H9 (cell line): ENCODE results near the gene HM13. TPM values are rescaled to one million over a fixed set of nuclear protein-coding genes. Genes with fewer than 3 reads are reported as not detected.

Experiments used
- DNase-seq: peaks from one replicate; pipeline ENCODE4 v3.0.0-alpha.2; 2017
- H2AFZ ChIP-seq: one replicate; pipeline ENCODE4 v1.6.1; 2013; ENCODE audit warnings: mild to moderate bottlenecking, low read length, control low read depth, moderate library complexity
- H2AK5ac ChIP-seq: 2 replicates; pipeline ENCODE4 v1.6.1; 2013; ENCODE audit warnings: low read length, control low read depth, mixed read lengths; ENCODE audit not compliant: insufficient read length
- H2BK120ac ChIP-seq: one replicate; pipeline ENCODE4 v1.6.1; 2013; ENCODE audit warnings: low read depth, mild to moderate bottlenecking, low read length, control low read depth, inconsistent platforms; ENCODE audit not compliant: poor library complexity, severe bottlenecking
- H2BK12ac ChIP-seq: 2 replicates; pipeline ENCODE4 v1.6.1; 2013; ENCODE audit warnings: low read length, control low read depth, mixed read lengths, low read depth; ENCODE audit not compliant: insufficient read length
- H2BK15ac ChIP-seq: 2 replicates; pipeline ENCODE4 v1.6.1; 2013; ENCODE audit warnings: low read depth, low read length, control low read depth
- H2BK20ac ChIP-seq: one replicate; pipeline ENCODE4 v1.6.1; 2013; ENCODE audit warnings: low read depth, mild to moderate bottlenecking, low read length, control low read depth, inconsistent platforms; ENCODE audit not compliant: poor library complexity, severe bottlenecking
- H2BK5ac ChIP-seq: 2 replicates; pipeline ENCODE4 v1.6.1; 2013; ENCODE audit warnings: low read length, control low read depth, mixed read lengths; ENCODE audit not compliant: insufficient read length
- H3K14ac ChIP-seq: 2 replicates; pipeline ENCODE4 v1.6.1; 2013; ENCODE audit warnings: low read length, control low read depth; ENCODE audit not compliant: insufficient read depth
- H3K18ac ChIP-seq: 2 replicates; pipeline ENCODE4 v1.6.1; 2013; ENCODE audit warnings: low read depth, mild to moderate bottlenecking, mixed read lengths, low read length, control low read depth; ENCODE audit not compliant: insufficient read length
- H3K23ac ChIP-seq: 2 replicates; pipeline ENCODE4 v1.6.1; 2013; ENCODE audit warnings: low read length, control low read depth, mixed read lengths, low read depth; ENCODE audit not compliant: insufficient read length
- H3K23me2 ChIP-seq: 2 replicates; pipeline ENCODE4 v1.6.1; 2013; ENCODE audit warnings: low read depth, mild to moderate bottlenecking, mixed read lengths, low read length, control low read depth; ENCODE audit not compliant: insufficient read length, poor library complexity, severe bottlenecking
- H3K27ac ChIP-seq: 2 replicates; pipeline ENCODE4 v1.5.1; 2013; ENCODE audit warnings: low read length, control low read depth, mixed read lengths, low read depth; ENCODE audit not compliant: insufficient read length
- H3K27me3 ChIP-seq: 2 replicates; pipeline ENCODE4 v1.6.1; 2013; ENCODE audit warnings: low read length, control low read depth, inconsistent platforms; ENCODE audit not compliant: insufficient read depth
- H3K4ac ChIP-seq: 2 replicates; pipeline ENCODE4 v1.6.1; 2013; ENCODE audit warnings: low read depth, mild to moderate bottlenecking, control low read depth, inconsistent platforms, low read length, moderate library complexity
- H3K4me1 ChIP-seq: 2 replicates; pipeline ENCODE4 v1.6.1; 2013; ENCODE audit warnings: low read length, control low read depth, inconsistent platforms; ENCODE audit not compliant: insufficient read depth
- H3K4me2 ChIP-seq: 2 replicates; pipeline ENCODE4 v1.6.1; 2013; ENCODE audit warnings: low read length, control low read depth, mixed read lengths; ENCODE audit not compliant: insufficient read length, insufficient read depth
- H3K56ac ChIP-seq: 2 replicates; pipeline ENCODE4 v1.6.1; 2013; ENCODE audit warnings: low read depth, mild to moderate bottlenecking, mixed read lengths, low read length, control low read depth; ENCODE audit not compliant: insufficient read length
- H3K79me1 ChIP-seq: 2 replicates; pipeline ENCODE4 v1.6.1; 2013; ENCODE audit warnings: low read depth, mild to moderate bottlenecking, moderate library complexity, low read length, control low read depth, inconsistent platforms; ENCODE audit not compliant: insufficient read depth, poor library complexity, severe bottlenecking
- H3K79me2 ChIP-seq: 2 replicates; pipeline ENCODE4 v1.6.1; 2013; ENCODE audit warnings: low read length, control low read depth, inconsistent platforms; ENCODE audit not compliant: insufficient read depth
- H3K9ac ChIP-seq: 2 replicates; pipeline ENCODE4 v1.6.1; 2013; ENCODE audit warnings: low read length, control low read depth, mixed read lengths; ENCODE audit not compliant: insufficient read length; ENCODE audit errors: extremely low read depth
- H3K9me3 ChIP-seq: one replicate; pipeline ENCODE4 v1.6.1; 2013; ENCODE audit warnings: low read depth, low read length, inconsistent platforms; ENCODE audit not compliant: control insufficient read depth
- H3T11ph ChIP-seq: one replicate; pipeline ENCODE4 v1.6.1; 2013; ENCODE audit warnings: mild to moderate bottlenecking, low read length, control low read depth, inconsistent platforms
- H4K20me1 ChIP-seq: one replicate; pipeline ENCODE4 v1.6.1; 2013; ENCODE audit not compliant: control insufficient read depth, insufficient read length, insufficient read depth
- H4K5ac ChIP-seq: 2 replicates; pipeline ENCODE4 v1.6.1; 2013; ENCODE audit warnings: low read depth, mild to moderate bottlenecking, mixed read lengths, low read length, control low read depth; ENCODE audit not compliant: insufficient read length
- H4K8ac ChIP-seq: replicated peaks from 2 replicates; pipeline ENCODE4 v1.6.1; 2013; ENCODE audit warnings: low read length, control low read depth, mixed read lengths, low read depth; ENCODE audit not compliant: insufficient read length
- H4K91ac ChIP-seq: 2 replicates; pipeline ENCODE4 v1.6.1; 2013; ENCODE audit warnings: low read depth, mild to moderate bottlenecking, moderate library complexity, mixed read lengths, low read length, control low read depth; ENCODE audit not compliant: insufficient read length
- H3K27ac Mint-ChIP-seq, 3 experiments: 2 replicates in 2 of 3; 3 replicates in 1 of 3; pipeline ENCODE4 v1.8.0; 2020 to 2021; ENCODE audit warnings: mixed read lengths in 3 of 3, mild to moderate bottlenecking in 1 of 3, moderate library complexity in 1 of 3
- H3K27me3 Mint-ChIP-seq: 2 replicates; pipeline ENCODE4 v1.8.0; 2021; ENCODE audit warnings: low read depth, mild to moderate bottlenecking, moderate library complexity, mixed read lengths
- H3K36me3 Mint-ChIP-seq, 3 experiments: 2 replicates in 2 of 3; 3 replicates in 1 of 3; pipeline ENCODE4 v1.8.0; 2020 to 2021; ENCODE audit warnings: low read depth in 3 of 3, mixed read lengths in 3 of 3; ENCODE audit not compliant: insufficient read depth in 1 of 3
- H3K4me1 Mint-ChIP-seq, 2 experiments: 2 replicates each; pipeline ENCODE4 v1.8.0; 2020; ENCODE audit warnings: mixed read lengths in 2 of 2
- H3K4me3 Mint-ChIP-seq, 2 experiments: 2 replicates in 1 of 2; 3 replicates in 1 of 2; pipeline ENCODE4 v1.8.0; 2020 to 2021; ENCODE audit warnings: mild to moderate bottlenecking in 2 of 2, mixed read lengths in 2 of 2, moderate library complexity in 1 of 2
- H3K9me3 Mint-ChIP-seq, 2 experiments: 2 replicates in 1 of 2; 3 replicates in 1 of 2; pipeline ENCODE4 v1.8.0; 2020; ENCODE audit warnings: mild to moderate bottlenecking in 2 of 2, mixed read lengths in 2 of 2, moderate library complexity in 1 of 2
- WGBS: extraction: QIAGEN DNeasy Blood & Tissue Kit; methylation state at CpG from one replicate; pipeline ENCODE4 v1.1.7; 2013; ENCODE audit warnings: missing lambda C conversion rate, low lambda C conversion rate, mixed read lengths; ENCODE audit not compliant: insufficient read length; ENCODE audit errors: extremely low coverage; 5-methylcytosine and 5-hydroxymethylcytosine counted together
- total RNA-seq: library from RNA; stranded (reverse); gene quantifications from 2 replicates; pipeline ENCODE4 v1.2.1, GENCODE V29; 2021
- TF ChIP-seq, protein P1 (sequence below): fragments of 200-600 bp; sonication (generic); conservative IDR thresholded peaks from 3 replicates; pipeline ENCODE4 v1.8.0; 2021; ENCODE audit warnings: antibody characterized with exemption, mild to moderate bottlenecking

HM13 gene
- total RNA-seq, 1 experiment from 2014 or later = 169 TPM

- H3K4me2 ChIP-seq = no peak overlapping the region
- no peaks in the 10 kb centered on the region for H3K27me3 Mint-ChIP-seq
- no peak overlapping the region for H2AK5ac ChIP-seq
- no peak overlapping the region for H3K27ac ChIP-seq
- H3K79me1 ChIP-seq = no peaks in the 10 kb centered on the region
- no peak overlapping the region for H3T11ph ChIP-seq
- no CpG with 5 or more reads among the region's 14 CpGs for WGBS
- no peaks in the 10 kb centered on the region; the same call in 1 of the 2 replicates for H3K4me1 ChIP-seq
- no peak overlapping the region for H2AFZ ChIP-seq
- H4K91ac ChIP-seq = no peak overlapping the region
- no peak overlapping the region for H4K8ac ChIP-seq
- no peaks in the 10 kb centered on the region for H3K23me2 ChIP-seq
- no peak overlapping the region for H3K18ac ChIP-seq
- no peak overlapping the region for H2BK5ac ChIP-seq
- H2BK15ac ChIP-seq = no peak overlapping the region
- H3K27ac Mint-ChIP-seq = peak overlapping the region in 2 of 3 experiments; percentile 26 to 48; a peak in 2 of 7 replicates
- DNase-seq = peak; percentile 69
- TF ChIP-seq, protein P1, sequence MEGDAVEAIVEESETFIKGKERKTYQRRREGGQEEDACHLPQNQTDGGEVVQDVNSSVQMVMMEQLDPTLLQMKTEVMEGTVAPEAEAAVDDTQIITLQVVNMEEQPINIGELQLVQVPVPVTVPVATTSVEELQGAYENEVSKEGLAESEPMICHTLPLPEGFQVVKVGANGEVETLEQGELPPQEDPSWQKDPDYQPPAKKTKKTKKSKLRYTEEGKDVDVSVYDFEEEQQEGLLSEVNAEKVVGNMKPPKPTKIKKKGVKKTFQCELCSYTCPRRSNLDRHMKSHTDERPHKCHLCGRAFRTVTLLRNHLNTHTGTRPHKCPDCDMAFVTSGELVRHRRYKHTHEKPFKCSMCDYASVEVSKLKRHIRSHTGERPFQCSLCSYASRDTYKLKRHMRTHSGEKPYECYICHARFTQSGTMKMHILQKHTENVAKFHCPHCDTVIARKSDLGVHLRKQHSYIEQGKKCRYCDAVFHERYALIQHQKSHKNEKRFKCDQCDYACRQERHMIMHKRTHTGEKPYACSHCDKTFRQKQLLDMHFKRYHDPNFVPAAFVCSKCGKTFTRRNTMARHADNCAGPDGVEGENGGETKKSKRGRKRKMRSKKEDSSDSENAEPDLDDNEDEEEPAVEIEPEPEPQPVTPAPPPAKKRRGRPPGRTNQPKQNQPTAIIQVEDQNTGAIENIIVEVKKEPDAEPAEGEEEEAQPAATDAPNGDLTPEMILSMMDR = no peak
- no peak overlapping the region; a peak in 2 of 5 replicates for H3K4me3 Mint-ChIP-seq
- H2BK120ac ChIP-seq = no peak overlapping the region
- peaks cover 32 to 52% of the 10 kb centered on the region in 2 experiments for H3K4me1 Mint-ChIP-seq
- no peaks in the 10 kb centered on the region for H4K20me1 ChIP-seq
- peaks cover 17 to 73% (median 18%) of the 10 kb centered on the region in 3 experiments; a peak in 6 of 7 replicates for H3K36me3 Mint-ChIP-seq
- no peaks in the 10 kb centered on the region for H3K9me3 ChIP-seq
- no peak overlapping the region for H3K4ac ChIP-seq
- no peaks in the 10 kb centered on the region for H3K9me3 Mint-ChIP-seq
- no peak overlapping the region for H3K9ac ChIP-seq
- H3K56ac ChIP-seq = no peak overlapping the region
- no peak overlapping the region for H3K14ac ChIP-seq
- H2BK20ac ChIP-seq = no peak overlapping the region
- H4K5ac ChIP-seq = no peak overlapping the region
- H2BK12ac ChIP-seq = no peak overlapping the region
- no peaks in the 10 kb centered on the region for H3K79me2 ChIP-seq
- no peak overlapping the region for H3K23ac ChIP-seq
- H3K27me3 ChIP-seq = no peaks in the 10 kb centered on the region
Observed at GRCh38 chr20:31566658-31567379, 52.6 kb downstream of the HM13 start.
